ENCODE data around the gene ADAD1. TPM values are rescaled to one million over a fixed set of nuclear protein-coding genes. Genes with fewer than 3 reads are reported as not detected.

The ADAD1 gene
- total RNA-seq, result not detected in 2 replicates

GRCh38 chr4:122378711-122379110 is at the start of gene ADAD1:
ADAD1 (plus strand) TSS chr4:122379011; CDS start chr4:122380070, 1,059 bp downstream.

DNA sequence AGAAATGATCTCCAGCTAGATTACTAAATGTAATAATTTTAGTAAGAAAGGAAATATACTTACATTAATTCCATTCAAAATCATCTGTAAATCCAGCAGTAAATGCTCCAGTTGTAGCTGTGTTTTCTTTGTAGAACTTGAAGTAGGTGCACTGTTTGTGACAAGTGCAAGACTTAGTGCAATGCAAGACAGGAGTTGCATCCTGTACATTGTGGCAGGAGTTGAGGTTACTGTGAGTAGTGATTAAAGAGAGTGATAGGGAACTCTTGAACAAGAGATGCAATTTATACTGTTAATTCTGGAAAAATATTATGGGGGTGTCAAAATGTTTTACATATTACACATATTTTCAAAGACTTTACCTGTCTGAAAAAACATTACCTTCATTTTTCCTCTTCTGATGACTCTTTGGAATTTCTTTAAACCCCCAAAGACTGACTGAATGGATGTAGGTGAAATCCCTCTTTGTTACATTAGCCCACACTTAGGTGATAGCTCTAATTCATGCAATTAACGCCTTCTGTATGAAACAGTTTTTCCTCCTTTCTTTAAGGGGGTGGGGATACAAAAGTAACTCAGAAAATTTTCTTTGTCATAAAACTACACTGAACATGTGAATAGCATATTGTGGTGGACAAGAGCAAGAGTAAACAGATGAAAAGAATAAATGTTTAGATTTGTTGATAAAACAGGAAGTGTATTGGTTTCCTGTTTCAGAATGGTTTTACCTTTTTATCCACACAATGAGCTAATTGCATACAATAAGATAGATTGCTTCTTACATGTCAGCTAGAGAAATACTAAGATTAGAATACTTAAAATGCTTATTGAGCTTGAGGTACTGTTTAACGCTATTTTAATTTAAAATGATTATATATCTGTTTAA is 77.7 kb downstream of the ADAD1 start, which contains the start of gene IL2:
Gene IL2, minus strand, starts transcription at position 495 of the 886 bp plus-strand sequence. Its CDS starts 285 bp downstream, at position 210.

Other genes starting within 250 kb of the ADAD1 start
- gene BLTP1, start 226.7 kb upstream of the ADAD1 start, total RNA-seq, result 70.2 and 72.7 TPM in 2 replicates
- gene IL2, start 77.7 kb downstream of the ADAD1 start, total RNA-seq, result not detected in 2 replicates
- not detected in 2 replicates for gene IL21, start 242.1 kb downstream of the ADAD1 start, total RNA-seq